Measurements from ENCODE around the gene NOC2L. TPM values are rescaled to one million over a fixed set of nuclear protein-coding genes. Genes with fewer than 3 reads are reported as not detected.

The NOC2L gene
- total and polyA plus RNA-seq, 9 of the 15 experiments (the other 6 are each of a cell fraction or from before 2014, with no cell fraction given) = 4.0 to 410 (median 200) TPM

DNA sequence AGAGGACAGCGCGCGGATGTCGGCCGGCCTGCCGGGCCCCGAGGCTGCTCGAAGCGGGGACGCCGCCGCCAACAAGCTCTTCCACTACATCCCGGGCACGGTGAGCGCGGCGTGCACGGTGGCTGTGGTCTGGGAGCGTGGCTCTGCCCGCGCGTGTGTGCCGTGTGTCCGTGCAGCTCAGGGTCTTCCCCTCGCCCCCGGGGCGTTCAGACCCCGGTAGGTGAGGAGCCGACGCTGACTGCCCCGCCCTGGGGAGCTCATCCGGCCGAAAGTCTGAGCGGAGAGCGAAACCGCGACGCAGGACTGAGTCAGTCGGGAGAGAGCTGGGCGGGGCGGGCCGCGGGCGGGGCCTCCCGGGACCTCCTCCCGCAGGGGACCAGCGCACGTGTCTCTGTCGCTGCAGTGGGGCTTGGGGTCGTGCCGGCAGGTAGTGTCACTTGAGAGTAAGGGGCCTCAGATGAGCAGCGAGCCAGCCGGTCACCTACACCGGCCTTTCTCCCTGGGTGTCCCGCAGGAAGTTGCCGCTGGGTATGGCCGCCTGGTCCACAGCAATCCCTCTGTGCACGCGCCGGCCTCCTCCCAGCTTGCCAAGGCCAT lies 7.7 kb upstream of the NOC2L start (continued):
- no peak for TF ChIP-seq CHD4 (IDR thresholded peaks at IDR 0.05; ENCODE audit: insufficient read depth, insufficient replicate concordance, low read depth, low read length, poor library complexity, severe bottlenecking)
- TF ChIP-seq, protein P1, sequence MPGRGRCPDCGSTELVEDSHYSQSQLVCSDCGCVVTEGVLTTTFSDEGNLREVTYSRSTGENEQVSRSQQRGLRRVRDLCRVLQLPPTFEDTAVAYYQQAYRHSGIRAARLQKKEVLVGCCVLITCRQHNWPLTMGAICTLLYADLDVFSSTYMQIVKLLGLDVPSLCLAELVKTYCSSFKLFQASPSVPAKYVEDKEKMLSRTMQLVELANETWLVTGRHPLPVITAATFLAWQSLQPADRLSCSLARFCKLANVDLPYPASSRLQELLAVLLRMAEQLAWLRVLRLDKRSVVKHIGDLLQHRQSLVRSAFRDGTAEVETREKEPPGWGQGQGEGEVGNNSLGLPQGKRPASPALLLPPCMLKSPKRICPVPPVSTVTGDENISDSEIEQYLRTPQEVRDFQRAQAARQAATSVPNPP (IDR thresholded peaks at IDR 0.05; ENCODE audit: borderline replicate concordance, insufficient read depth, insufficient read length) = no peak
- TF ChIP-seq GATAD2A (IDR thresholded peaks at IDR 0.05) = no peak
- no peak for TF ChIP-seq MYBL2 (IDR thresholded peaks at IDR 0.05; ENCODE audit: low read depth)
- no peak for TF ChIP-seq MYBL2 (CRISPR knock-in tag; IDR thresholded peaks at IDR 0.05; ENCODE audit: borderline replicate concordance)
- no peak for TF ChIP-seq ZNF699 (CRISPR knock-in tag; IDR thresholded peaks at IDR 0.05; ENCODE audit: insufficient replicate concordance)
- 0 out of 2 replicates have a peak, but pooled peaks have one; percentile 31 for TF ChIP-seq DMBX1 (CRISPR knock-in tag; IDR thresholded peaks at IDR 0.05; ENCODE audit: borderline replicate concordance)
- TF ChIP-seq PRPF4 (IDR thresholded peaks at IDR 0.05; ENCODE audit: insufficient read depth, low read depth, low read length, poor library complexity, severe bottlenecking) = no peak
- TF ChIP-seq MIER1 (IDR thresholded peaks at IDR 0.05; ENCODE audit: low read depth) = no peak
- no peak for TF ChIP-seq ZNF3 (CRISPR knock-in tag; IDR thresholded peaks at IDR 0.05)
- peak in 1 of 2 experiments; percentile 63; a peak in 2 of 4 replicates for TF ChIP-seq HDAC1 (IDR thresholded peaks at IDR 0.05)
- no peak for TF ChIP-seq DIDO1 (tag; IDR thresholded peaks at IDR 0.05; ENCODE audit: low read depth)
- no peak for TF ChIP-seq ARHGAP35 (IDR thresholded peaks at IDR 0.05; ENCODE audit: partially characterized antibody)
- TF ChIP-seq, protein P2, sequence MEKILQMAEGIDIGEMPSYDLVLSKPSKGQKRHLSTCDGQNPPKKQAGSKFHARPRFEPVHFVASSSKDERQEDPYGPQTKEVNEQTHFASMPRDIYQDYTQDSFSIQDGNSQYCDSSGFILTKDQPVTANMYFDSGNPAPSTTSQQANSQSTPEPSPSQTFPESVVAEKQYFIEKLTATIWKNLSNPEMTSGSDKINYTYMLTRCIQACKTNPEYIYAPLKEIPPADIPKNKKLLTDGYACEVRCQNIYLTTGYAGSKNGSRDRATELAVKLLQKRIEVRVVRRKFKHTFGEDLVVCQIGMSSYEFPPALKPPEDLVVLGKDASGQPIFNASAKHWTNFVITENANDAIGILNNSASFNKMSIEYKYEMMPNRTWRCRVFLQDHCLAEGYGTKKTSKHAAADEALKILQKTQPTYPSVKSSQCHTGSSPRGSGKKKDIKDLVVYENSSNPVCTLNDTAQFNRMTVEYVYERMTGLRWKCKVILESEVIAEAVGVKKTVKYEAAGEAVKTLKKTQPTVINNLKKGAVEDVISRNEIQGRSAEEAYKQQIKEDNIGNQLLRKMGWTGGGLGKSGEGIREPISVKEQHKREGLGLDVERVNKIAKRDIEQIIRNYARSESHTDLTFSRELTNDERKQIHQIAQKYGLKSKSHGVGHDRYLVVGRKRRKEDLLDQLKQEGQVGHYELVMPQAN (IDR thresholded peaks at IDR 0.05; ENCODE audit: borderline replicate concordance) = 0 out of 2 replicates have a peak, but pooled peaks have one; percentile 67
- TF ChIP-seq, protein P3, sequence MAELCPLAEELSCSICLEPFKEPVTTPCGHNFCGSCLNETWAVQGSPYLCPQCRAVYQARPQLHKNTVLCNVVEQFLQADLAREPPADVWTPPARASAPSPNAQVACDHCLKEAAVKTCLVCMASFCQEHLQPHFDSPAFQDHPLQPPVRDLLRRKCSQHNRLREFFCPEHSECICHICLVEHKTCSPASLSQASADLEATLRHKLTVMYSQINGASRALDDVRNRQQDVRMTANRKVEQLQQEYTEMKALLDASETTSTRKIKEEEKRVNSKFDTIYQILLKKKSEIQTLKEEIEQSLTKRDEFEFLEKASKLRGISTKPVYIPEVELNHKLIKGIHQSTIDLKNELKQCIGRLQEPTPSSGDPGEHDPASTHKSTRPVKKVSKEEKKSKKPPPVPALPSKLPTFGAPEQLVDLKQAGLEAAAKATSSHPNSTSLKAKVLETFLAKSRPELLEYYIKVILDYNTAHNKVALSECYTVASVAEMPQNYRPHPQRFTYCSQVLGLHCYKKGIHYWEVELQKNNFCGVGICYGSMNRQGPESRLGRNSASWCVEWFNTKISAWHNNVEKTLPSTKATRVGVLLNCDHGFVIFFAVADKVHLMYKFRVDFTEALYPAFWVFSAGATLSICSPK (IDR thresholded peaks at IDR 0.05; ENCODE audit: borderline replicate concordance) = no peak
- peak; percentile 91 for TF ChIP-seq ETV5 (CRISPR knock-in tag; IDR thresholded peaks at IDR 0.05; ENCODE audit: low read depth)
- TF ChIP-seq, protein P4, sequence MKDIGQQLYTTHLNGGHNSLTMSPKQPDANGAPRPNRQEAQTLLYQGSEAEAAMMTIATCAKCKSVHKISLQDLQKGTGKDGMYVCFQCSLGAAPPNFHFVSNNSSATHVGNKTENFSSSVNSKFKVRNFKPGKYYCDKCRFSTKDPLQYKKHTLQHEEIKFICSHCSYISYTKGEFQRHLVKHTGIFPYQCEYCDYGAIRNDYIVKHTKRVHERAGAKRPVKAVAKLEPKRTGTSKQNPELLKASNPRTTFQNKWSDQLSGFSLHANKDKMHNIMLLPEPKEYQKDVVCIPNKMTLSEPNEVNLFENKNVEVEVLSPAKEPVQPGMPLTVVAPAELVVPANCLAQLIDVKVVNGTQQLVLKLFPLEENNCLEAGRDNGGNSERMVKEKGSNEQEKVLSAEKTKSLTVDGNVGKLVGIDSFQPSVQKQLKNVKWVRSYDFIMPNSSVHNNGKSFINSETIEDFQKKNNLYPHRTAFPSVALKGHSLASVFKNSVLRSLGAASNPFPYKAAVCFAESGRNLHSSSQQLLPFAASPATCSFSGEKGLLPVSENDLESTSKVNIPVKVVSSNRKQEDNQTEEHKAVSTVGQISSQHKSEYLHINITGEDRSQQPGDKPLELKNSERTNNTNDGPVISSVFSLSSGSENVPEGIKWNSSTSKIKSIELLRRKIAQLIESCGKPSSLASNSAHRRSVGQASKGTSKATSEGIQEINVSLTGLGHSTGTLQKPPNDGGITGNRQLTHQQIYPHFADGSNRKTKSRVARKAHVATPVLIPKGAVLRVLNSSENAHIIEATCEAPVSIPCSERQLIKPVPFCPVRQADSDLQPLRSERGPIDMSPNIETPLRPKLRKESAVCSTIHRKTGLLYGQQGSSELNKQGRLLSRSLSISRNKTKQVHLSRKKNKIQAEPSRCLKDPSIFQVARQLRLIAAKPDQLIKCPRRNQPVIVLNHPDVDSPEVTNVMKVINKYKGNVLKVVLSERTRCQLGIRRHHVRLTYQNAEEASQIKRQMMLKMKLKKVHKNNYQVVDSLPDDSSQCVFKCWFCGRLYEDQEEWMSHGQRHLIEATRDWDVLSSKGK (CRISPR knock-in tag; IDR thresholded peaks at IDR 0.05) = no peak
- no peak for TF ChIP-seq CC2D1A (IDR thresholded peaks at IDR 0.05)
